Bronchial epithelial cell (primary cell): Measurements from ENCODE around the gene CDC16. TPM values are rescaled to one million over a fixed set of nuclear protein-coding genes. Genes with fewer than 3 reads are reported as not detected.

Experiments used
- DNase-seq: peaks from one replicate; pipeline ENCODE4 v3.0.0-alpha.2; 2010; ENCODE audit warnings: low read depth
- FAIRE-seq: peaks from 2 replicates; lab custom pipeline; 2011; peaks lifted over from hg19 to GRCh38; lab: Jason Lieb, UNC
- H3K27me3 ChIP-seq: 2 replicates; pipeline ENCODE4 v1.5.1; 2011; ENCODE audit warnings: low read length; ENCODE audit not compliant: control insufficient read depth, insufficient read depth
- H3K36me3 ChIP-seq: 2 replicates; pipeline ENCODE4 v1.5.1; 2011; ENCODE audit warnings: low read length; ENCODE audit not compliant: control insufficient read depth, insufficient read depth
- H3K4me3 ChIP-seq: 2 replicates; pipeline ENCODE4 v1.5.1; 2011; ENCODE audit warnings: mild to moderate bottlenecking, low read depth, low read length, control low read depth
- CTCF ChIP-seq: IDR thresholded peaks from 2 replicates; pipeline ENCODE4 v1.5.1; 2011; ENCODE audit warnings: mild to moderate bottlenecking, moderate library complexity, low read length, control low read depth, inconsistent platforms; ENCODE audit not compliant: insufficient read depth, severe bottlenecking
- total RNA-seq: library from RNA; depleted of rRNA; stranded (reverse); fragments of >200 nt; gene quantifications from 2 replicates; pipeline ENCODE4 v1.2.1, GENCODE V29; 2014

Gene CDC16
- total RNA-seq, 1 donor from 2014 or later: 41.1 TPM

- no peak for TF ChIP-seq CTCF
- DNase-seq: no peak
- H3K27me3 ChIP-seq: no peaks in the 10 kb centered on the region
- H3K4me3 ChIP-seq: no peak overlapping the region
- no peak for FAIRE-seq
- H3K36me3 ChIP-seq: no peaks in the 10 kb centered on the region
Observed at GRCh38 chr13:114211446-114212157, 23.1 kb upstream of the CDC16 start.

- no peak overlapping the region for H3K4me3 ChIP-seq
- no peaks in the 10 kb centered on the region for H3K36me3 ChIP-seq
- no peak for FAIRE-seq
- TF ChIP-seq CTCF: no peak
- peak; percentile 46 for DNase-seq
- no peaks in the 10 kb centered on the region for H3K27me3 ChIP-seq
Observed at GRCh38 chr13:114212158-114212495, 22.6 kb upstream of the CDC16 start.

GRCh38 chr13:114213980-114214379 is 20.7 kb upstream of the CDC16 start:
- Histone ChIP-seq H3K27me3 (no peaks in the 10 kb centered on the region), H3K36me3 (no peaks in the 10 kb centered on the region), H3K4me3 (no peak overlapping the region)
- TF ChIP-seq CTCF: no peak
- FAIRE-seq: no peak
- no peak for DNase-seq

- TF ChIP-seq CTCF: no peak
- DNase-seq (no peak), FAIRE-seq (no peak)
- Histone ChIP-seq H3K27me3 (no peaks in the 10 kb centered on the region), H3K4me3 (no peak overlapping the region), H3K36me3 (no peaks in the 10 kb centered on the region)
Observed at GRCh38 chr13:114219392-114219791, 15.3 kb upstream of the CDC16 start.

GRCh38 chr13:114222461-114222968 is 12.2 kb upstream of the CDC16 start:
- no peak for TF ChIP-seq CTCF
- FAIRE-seq (no peak), DNase-seq (peak; percentile 15)
- no peaks in the 10 kb centered on the region for H3K36me3 ChIP-seq
- H3K27me3 ChIP-seq: no peaks in the 10 kb centered on the region
- no peak overlapping the region for H3K4me3 ChIP-seq

- no peak overlapping the region for H3K4me3 ChIP-seq
- DNase-seq (no peak), FAIRE-seq (no peak)
- H3K27me3 ChIP-seq: peaks cover 3% of the 10 kb centered on the region
- no peaks in the 10 kb centered on the region for H3K36me3 ChIP-seq
- TF ChIP-seq CTCF: no peak
Observed at GRCh38 chr13:114224201-114224600, 10.5 kb upstream of the CDC16 start.
